GM19455 (cell line): Measurements from ENCODE around the gene CTAG1B.
"Not testable (repeated sequence)": the region's sequence is repeated elsewhere in the genome, so short reads cannot be mapped to it uniquely, and the experiment has no call there.

Experiments
- ATAC-seq: cut with Tn5 transposase; IDR thresholded peaks from one replicate; pipeline ENCODE4 v1.9.1; 2021; ENCODE audit not compliant: unreplicated experiment

CTAG1B gene

DNA sequence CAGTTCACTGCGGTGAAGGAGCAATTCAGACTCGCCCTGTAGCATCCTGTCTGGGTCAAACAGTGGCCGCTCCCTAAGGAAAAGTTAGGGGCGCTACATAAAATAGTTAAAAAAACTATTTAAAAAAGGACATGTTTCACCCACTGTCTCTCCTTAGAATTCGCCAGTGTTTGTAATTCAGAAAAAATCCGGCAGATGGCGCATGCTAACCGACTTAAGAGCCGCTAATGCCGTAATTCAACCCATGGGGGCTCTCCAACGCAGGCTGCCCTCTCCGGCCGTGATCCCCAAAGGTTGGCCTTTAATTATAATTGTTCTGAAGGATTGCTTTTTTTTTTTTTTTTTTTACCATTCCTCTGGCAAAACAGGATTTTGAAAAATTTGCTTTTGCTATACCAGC, 28.7 kb downstream of the CTAG1B start:
- not testable (repeated sequence) for ATAC-seq

GRCh38 chrX:154584585-154585183, 34.4 kb downstream of the CTAG1B start, which contains the start of gene CTAG1A:
Gene CTAG1A (plus strand): TSS chrX:154585133. CDS start chrX:154585207, 74 bp downstream.
- not testable (repeated sequence) for ATAC-seq

GRCh38 chrX:154582994-154583393, 36.1 kb downstream of the CTAG1B start:
- not testable (repeated sequence) for ATAC-seq

- ATAC-seq: not testable (repeated sequence)
These were observed 44.0 kb downstream of the CTAG1B start for GRCh38 chrX:154575076-154575475.

GRCh38 chrX:154573061-154573460, 46.0 kb downstream of the CTAG1B start:
- not testable (repeated sequence) for ATAC-seq

- ATAC-seq: not testable (repeated sequence)
These were observed 48.7 kb downstream of the CTAG1B start for GRCh38 chrX:154570361-154570760.
